ENCODE results near the gene RAP1GAP2.
"Not testable (repeated sequence)": the region's sequence is repeated elsewhere in the genome, so short reads cannot be mapped to it uniquely, and the experiment has no call there.

The RAP1GAP2 gene

GRCh38 chr17:2796164-2797125, at the start of gene RAP1GAP2:
RAP1GAP2 (plus strand) TSS chr17:2796438; CDS start chr17:2796528, 90 bp downstream.
- DNase-seq (ENCODE audit: low read depth in 1 of 2, low spot score in 1 of 2) = peak in 1 of 2 donors; percentile 35

- DNase-seq (ENCODE audit: low read depth in 1 of 2, low spot score in 1 of 2) = no peak
Measured at GRCh38 chr17:2749058-2749783, 47.0 kb upstream of the RAP1GAP2 start, which contains the start of gene CCDC92B. CCDC92B (minus strand) TSS chr17:2749652; CDS start chr17:2735145, 14,507 bp downstream.

- DNase-seq (ENCODE audit: low read depth in 1 of 2, low spot score in 1 of 2) = peak; percentile 41 to 59
Measured at GRCh38 chr17:2749784-2750181, 46.5 kb upstream of the RAP1GAP2 start.

GRCh38 chr17:2750721-2751120, 45.5 kb upstream of the RAP1GAP2 start:
- no peak for DNase-seq (ENCODE audit: low read depth in 1 of 2, low spot score in 1 of 2)

GRCh38 chr17:2751491-2751890, 44.7 kb upstream of the RAP1GAP2 start:
- DNase-seq (ENCODE audit: low read depth in 1 of 2, low spot score in 1 of 2) = no peak

GRCh38 chr17:2755891-2756724, 40.1 kb upstream of the RAP1GAP2 start:
- no peak for DNase-seq (ENCODE audit: low read depth in 1 of 2, low spot score in 1 of 2)

GRCh38 chr17:2758870-2759269, 37.4 kb upstream of the RAP1GAP2 start:
- no peak for DNase-seq (ENCODE audit: low read depth in 1 of 2, low spot score in 1 of 2)

- no peak for DNase-seq (ENCODE audit: low read depth in 1 of 2, low spot score in 1 of 2)
Measured at GRCh38 chr17:2770129-2770528, 26.1 kb upstream of the RAP1GAP2 start.

GRCh38 chr17:2775206-2775605, 21.0 kb upstream of the RAP1GAP2 start:
- DNase-seq (ENCODE audit: low read depth in 1 of 2, low spot score in 1 of 2) = no peak

- DNase-seq (ENCODE audit: low read depth in 1 of 2, low spot score in 1 of 2) = no peak
Measured at GRCh38 chr17:2776589-2777241, 19.5 kb upstream of the RAP1GAP2 start.

- no peak for DNase-seq (ENCODE audit: low read depth in 1 of 2, low spot score in 1 of 2)
Measured at GRCh38 chr17:2777242-2777867, 18.9 kb upstream of the RAP1GAP2 start.

- DNase-seq (ENCODE audit: low read depth in 1 of 2, low spot score in 1 of 2) = no peak
Measured at GRCh38 chr17:2778489-2778888, 17.7 kb upstream of the RAP1GAP2 start.

GRCh38 chr17:2779545-2779944, 16.7 kb upstream of the RAP1GAP2 start:
- DNase-seq (ENCODE audit: low read depth in 1 of 2, low spot score in 1 of 2) = no peak

GRCh38 chr17:2780256-2780655, 16.0 kb upstream of the RAP1GAP2 start:
- DNase-seq (ENCODE audit: low read depth in 1 of 2, low spot score in 1 of 2) = no peak

- DNase-seq (ENCODE audit: low read depth in 1 of 2, low spot score in 1 of 2) = no peak
Measured at GRCh38 chr17:2780931-2781454, 15.2 kb upstream of the RAP1GAP2 start.

- DNase-seq (ENCODE audit: low read depth in 1 of 2, low spot score in 1 of 2) = not testable (repeated sequence)
Measured at GRCh38 chr17:2781598-2781997, 14.6 kb upstream of the RAP1GAP2 start.

- DNase-seq (ENCODE audit: low read depth in 1 of 2, low spot score in 1 of 2) = no peak
Measured at GRCh38 chr17:2782055-2782454, 14.2 kb upstream of the RAP1GAP2 start.

GRCh38 chr17:2783310-2784030, 12.8 kb upstream of the RAP1GAP2 start:
- DNase-seq (ENCODE audit: low read depth in 1 of 2, low spot score in 1 of 2) = no peak

- no peak for DNase-seq (ENCODE audit: low read depth in 1 of 2, low spot score in 1 of 2)
Measured at GRCh38 chr17:2784864-2785263, 11.4 kb upstream of the RAP1GAP2 start.
